NCI-H510A treated with DMSO at 0.1 percent for 48 hours (cell line): ENCODE data around the gene FCGR1A.
"Not testable (repeated sequence)": the region's sequence is repeated elsewhere in the genome, so short reads cannot be mapped to it uniquely, and the experiment has no call there.

ENCODE experiments used
- DNase-seq: peaks from one replicate; lab custom pipeline; 2025; lab: John Stamatoyannopoulos, UW

The FCGR1A gene

DNA sequence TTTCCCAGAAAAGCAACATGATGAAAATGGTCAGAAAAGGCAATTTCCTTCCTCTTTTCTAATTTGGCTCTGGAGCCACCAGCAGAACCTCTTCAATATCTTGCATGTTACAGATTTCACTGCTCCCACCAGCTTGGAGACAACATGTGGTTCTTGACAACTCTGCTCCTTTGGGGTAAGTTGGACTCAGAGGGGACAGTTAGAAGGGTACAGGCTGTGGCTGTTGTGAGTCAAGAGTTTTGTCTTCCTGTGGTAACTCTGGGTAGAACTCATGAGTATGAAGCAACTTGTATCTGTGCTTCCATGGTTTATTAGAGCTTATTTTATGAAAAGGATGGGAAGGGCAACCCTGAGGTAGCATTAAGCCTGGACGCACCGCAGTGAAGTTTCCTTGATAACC is at the start of gene FCGR1A:
Gene FCGR1A, plus strand, starts transcription at position 95 of the 400 bp plus-strand sequence. Its CDS starts 50 bp downstream, at position 145.
- DNase-seq = not testable (repeated sequence)

DNA sequence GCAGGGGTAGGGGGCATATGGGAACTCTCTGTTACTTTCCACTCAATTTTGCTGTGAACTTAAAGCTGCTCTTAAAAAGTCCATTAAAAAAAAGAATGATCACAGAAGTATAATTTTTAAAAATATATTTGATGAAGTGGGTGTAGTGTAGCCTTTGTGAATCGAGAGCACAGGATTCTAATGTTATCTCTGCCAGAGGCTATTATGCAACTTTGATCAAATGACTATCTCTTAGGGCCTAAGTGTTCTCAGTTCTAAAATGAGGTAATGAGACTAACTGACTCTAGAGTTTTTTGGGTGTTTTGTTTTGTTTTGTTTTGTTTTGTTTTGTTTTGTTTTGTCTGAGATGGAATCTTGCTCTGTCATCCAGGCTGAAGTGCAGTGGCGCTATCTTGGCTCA is 49.7 kb upstream of the FCGR1A start:
- DNase-seq = not testable (repeated sequence)

DNA sequence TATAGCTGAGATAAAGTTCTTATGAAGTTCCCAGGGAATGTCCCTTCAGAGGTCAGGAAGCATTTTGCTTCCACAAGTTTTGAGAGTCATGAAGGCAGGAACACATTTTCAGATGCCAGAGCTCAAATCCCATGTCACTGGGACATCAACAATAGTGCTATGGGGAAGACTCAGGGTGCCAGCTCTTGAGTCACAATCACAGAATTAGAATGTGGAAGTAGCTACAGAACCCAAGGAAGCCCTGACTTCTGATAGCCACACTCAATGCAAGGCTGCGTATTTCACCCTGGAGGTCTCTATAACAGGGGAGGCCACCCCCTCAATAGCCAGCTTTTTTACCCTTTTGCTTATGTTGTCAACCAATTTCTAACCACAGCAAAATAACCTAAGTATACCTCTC is 47.8 kb upstream of the FCGR1A start:
- not testable (repeated sequence) for DNase-seq

DNA sequence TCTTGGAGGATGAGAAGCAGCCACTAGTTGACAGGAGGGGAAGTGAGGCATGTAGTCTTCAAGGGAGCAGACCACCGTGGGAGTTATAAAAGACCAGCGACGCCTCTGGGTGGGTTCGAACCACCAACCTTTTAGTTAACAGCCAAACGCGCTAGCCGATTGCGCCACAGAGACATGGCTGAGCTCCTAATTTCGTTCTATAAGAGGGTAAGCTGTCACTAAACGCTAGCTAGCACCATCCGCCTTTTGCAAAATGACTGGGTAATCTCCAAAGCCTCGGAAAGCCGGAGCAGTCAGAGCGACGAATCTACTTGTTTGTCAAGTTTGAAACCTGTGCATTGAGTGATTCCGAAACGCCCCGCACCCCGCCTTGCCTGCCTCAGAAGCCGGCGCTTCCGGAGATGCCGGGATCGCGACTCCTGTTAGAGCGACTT is 42.3 kb upstream of the FCGR1A start:
- not testable (repeated sequence) for DNase-seq

DNA sequence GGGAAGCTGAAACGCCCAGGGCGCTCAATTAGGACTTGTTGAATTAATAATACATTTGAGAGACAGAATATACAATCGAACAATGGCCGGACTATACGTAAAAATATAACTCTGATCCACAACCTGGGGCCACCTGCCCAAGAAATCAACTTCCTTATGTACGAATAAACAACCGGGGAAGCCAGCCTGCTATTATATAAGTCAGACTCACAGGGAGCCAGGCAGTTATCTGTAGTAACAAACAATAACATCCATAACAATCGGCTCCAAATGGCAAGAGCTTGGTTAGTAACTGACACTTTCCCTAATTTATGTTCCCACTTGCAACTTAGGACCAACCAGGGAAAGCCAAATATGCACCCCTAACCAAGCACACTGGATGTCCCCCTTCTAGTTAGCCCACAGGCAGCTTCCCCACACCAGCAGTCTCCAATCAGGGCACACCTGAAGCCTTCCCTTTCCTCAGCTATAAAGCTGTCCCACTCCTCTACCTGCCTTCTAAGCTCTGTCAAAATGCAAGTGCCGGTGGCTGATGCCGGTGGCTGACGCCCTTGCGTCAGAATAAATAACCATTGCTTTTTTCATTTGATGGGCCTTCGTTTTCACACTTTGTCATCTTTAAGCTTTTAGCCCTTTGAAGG is 41.8 kb upstream of the FCGR1A start:
- DNase-seq = not testable (repeated sequence)

DNA sequence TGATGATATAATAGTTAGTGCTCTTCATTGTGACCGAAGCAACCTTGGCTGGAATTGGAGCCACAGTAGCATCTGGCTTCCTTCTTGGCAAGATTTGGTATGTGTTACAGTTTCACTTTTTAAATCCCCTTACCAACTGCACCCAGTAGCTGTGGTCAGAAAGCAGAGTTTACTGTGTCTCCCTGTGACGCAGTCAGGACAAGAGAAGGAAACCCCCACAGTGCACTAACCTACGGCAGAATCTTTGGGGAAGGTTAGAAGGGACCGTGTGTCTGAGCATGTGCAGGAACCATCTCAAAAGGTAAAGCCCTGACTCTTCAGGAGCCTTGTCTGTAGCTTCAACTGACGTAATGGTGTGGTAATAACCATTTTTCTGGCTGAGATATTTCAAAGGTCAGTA is 40.6 kb upstream of the FCGR1A start:
- not testable (repeated sequence) for DNase-seq

DNA sequence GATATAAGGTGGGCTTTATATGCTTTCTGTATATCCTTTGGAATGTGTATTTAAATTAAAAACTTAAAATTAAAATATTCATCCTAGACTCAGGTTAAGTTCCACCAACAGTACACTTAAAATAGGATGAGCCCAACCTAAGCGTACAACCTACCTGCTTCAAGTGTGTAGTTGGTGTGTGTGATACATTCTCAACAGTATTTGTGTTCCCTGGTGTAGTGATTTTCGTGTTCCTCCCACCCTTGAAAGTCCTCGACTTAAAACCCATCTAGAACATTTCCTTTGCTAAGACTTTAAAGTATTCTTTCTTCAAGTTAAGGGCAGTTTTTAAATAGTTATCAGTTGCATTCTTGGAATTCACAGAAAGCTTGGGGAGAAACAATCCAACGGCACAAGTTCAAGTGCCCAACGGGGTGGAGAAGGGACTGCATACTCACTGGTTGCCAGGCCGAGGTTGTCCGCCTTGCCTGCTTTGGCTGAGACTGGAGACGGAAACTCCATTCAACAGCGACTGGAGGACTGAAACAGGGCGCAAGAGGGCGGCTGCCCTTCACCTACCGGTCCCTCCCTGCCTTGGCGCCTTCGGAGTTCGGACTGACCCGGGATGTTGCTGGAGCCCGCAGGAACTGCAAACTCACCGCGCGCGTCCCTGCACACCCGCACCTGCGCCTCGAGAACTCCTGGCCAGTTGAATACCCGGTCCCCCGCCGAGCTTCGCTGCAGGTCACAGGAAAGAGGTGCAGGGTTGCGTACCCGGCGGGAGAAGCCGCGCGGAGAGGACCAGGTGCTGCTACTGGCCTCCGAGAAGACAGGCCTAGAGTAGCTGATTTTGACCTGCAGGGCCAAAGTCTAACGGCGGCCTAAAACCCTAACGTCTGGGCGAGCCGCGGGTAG is 35.8 kb upstream of the FCGR1A start:
- DNase-seq = not testable (repeated sequence)

DNA sequence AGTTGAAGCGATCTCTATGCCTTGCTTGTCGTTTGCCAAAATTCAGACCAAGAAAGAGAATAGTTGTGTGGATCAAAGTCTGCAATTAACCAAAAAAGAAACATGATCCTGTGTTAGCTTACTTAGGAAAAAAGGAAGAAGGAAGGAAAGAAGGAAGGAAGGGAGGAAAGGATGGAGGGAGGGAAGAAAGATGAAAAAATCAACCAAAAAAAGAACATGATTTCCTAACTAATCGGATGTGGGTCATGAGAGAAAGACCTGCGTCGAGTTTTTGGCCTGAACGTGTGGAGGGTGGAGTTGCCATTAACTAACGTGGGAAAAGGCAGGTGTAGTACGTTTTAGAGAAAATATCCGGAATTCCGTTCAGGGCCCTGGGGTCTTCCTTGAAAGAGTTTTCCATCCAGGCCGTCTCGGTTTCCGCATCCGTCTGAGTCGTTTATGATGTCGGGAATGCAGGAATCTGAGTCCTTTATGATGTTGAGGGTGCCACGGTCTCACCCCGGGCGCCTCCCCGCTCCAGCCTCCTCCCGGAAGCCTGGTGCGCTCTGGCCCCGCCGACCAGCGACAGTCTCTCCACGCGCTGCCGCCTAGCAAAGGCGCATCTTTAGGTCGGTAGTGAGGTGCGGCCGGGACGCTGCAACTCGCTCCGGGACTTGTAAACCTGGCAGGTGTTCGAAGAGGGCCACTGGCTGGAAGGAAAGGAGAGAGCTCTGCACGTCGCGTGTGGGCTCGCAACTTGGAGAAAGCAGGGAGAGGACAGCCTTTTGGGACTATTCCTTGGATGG is 34.9 kb upstream of the FCGR1A start:
- DNase-seq = not testable (repeated sequence)

DNA sequence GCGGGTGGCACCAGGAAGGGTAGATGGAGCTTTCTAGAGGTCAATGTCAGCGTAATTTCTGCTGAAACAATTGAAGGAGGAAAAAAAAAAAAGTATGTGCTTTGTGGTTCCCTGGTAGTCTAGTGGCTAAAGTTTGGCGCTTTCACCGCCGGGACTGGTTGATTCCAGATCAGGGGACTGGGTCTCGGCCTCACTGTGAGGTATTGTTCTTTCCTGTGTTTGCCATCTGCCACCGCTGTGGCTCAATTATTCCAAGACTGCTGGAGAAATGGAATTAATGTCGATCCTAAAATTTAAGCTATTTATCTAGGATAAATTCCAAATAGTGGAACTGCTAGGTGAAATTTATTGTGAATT is 34.4 kb upstream of the FCGR1A start:
- DNase-seq = not testable (repeated sequence)

DNA sequence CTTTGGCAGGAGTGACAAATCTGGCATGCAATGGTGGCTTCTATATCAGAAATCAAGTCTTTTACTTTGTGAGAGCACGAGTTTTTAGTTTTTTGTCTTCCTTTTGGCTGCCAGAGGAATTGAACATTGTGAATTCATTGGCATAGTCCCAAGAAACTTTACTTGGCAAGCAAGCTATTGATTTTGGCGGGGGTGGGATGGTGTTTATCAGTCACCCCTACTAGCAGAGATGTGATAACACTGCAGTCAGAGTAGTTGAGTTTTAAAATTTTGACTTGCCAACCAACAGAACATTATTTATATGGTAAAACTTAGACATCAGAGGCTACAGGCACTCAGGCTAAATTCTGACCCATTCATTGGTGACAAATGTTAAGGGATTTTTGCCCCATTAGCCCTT is 31.9 kb upstream of the FCGR1A start:
- DNase-seq = not testable (repeated sequence)

DNA sequence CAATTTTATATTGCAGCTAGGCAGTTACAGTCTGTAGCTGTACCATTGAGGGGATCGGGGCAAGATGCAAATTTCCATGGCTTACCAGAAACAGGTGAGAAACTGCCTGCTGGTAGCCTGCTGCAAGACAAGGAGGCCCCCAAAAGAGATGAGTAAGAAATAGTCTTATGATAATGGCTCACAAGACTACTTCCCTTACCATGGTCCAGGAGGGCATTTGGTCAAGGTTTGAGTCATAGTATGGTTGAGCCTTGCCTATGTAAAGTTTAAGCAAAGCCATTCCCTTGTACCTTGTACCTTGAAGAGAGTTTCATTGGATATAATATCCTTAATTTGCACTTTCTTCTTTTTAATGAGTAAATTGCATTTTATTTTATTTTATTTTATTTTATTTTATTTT is 30.3 kb upstream of the FCGR1A start:
- not testable (repeated sequence) for DNase-seq

DNA sequence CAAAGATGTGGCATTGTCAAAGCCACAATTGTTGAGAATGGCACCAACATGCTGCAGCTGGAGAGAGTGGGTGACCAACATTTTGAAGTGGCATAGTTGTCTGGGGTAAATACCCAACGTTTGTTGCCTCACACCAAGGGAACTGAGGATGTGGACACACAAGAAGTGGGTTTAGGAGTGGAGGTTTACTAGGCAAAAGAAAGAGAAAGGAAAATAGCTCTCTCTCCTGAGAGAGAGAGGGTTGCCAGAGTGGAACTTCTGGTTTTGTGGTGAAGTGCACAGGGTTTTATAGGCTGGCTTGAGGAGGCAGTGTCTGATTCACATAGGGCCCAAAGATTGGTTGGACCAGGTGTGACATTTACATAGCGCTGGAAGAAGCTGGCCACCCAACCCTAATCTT is 29.0 kb upstream of the FCGR1A start:
- not testable (repeated sequence) for DNase-seq

DNA sequence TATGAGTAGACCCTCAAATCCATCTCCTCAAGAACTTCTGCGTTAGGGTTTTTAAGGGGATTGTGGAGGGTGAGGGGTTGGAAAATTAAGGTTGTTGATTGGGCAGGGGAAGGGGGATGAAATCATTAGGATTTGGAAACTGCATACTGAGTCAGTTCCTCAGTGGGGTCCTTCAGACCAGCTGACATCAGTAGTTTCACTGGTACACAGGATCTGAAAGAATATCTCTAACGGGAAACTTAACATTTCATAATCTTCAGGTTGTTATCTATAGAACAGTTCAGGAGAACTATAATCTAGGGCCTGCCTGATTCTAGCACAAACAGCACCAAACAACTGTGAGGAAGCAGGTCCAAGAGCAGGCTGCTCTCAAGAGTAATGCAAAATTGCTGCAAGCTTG is 27.2 kb upstream of the FCGR1A start:
- not testable (repeated sequence) for DNase-seq

DNA sequence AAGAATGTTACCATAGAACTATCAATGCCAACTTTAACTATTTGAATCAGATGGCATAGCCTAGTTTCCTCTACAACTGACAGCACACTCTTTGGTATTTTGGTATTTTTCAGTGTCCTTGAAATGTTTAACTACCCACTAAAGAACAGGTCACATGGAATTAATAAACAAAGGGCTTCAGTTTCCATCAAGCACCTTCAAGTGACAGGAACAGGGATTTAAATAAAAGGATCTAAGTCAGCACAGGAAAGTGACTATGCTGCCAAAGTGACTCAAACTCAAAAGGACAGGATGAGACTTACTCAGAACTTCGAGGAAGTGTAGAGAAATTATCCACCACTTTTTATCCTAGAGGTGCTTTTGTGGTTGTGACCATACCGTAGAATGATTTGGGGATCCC is 20.2 kb upstream of the FCGR1A start:
- not testable (repeated sequence) for DNase-seq

DNA sequence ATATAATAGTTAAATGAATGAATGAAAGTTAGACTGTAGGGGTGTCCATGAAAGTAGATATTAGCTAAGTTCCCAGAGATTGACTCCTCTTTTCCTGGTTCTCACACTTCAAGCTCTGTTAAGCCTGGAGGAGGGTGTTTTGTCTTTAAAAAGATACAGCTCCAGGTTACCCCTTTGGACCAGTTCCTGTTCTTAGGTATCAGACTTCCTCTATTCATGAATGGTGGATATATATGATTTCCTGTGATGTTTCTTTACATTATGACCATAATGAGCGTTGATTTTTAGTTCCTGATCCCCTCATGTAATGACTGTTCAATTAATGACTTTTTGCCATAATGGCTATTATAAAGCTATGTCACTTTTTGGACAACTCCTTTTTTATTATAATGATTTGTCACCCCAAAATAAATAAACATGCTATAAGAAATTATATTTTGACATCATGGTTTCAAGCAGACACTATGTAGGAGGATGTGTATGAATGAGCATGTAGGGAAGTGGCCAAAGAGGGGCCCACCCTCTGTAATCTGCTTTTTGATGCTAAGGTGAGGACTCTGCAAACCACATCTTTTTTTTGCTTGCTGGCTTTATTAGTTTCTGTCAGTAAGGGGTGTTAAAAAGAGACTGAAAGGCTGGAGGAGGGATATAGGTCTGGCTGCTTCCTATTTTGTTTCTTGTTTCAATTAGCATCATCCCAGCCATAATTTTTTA is 18.2 kb upstream of the FCGR1A start:
- not testable (repeated sequence) for DNase-seq

DNA sequence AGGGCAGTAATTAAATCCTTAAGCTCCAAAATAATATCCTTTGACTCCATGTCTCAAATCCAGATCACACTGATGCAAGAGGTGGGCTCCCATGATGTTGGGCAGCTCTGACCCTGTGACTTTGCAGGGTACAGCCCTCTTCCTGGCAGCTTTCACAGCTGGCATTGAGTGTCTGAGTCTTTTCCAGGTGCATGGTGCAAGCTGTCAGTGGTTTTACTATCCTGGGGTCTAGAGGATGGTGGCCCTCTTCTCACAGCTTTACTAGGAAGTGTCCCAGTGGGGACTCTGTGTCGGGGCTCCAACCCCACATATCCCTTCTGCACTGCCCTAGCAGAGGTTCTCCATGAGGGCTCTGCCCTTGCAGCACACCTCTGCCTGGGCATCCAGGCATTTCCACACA is 16.3 kb upstream of the FCGR1A start:
- not testable (repeated sequence) for DNase-seq

DNA sequence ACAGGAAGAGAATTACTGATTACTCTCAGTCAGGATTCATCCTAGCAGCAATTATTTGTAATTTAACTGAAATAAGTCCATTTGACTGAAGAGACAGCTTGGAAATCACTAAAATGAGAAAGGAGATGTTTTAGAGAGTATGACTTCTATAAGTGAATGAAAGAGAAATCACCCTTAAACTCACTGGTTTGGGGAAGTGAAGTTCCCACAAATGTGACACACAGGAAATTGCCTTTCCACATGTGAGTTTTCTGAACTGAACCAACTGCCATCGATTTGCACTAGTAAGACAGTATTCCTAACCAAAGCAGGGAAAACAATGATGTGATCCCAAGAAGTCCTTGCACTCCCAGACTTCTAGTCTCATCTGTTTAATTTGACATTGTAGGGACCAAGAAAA is 13.3 kb upstream of the FCGR1A start:
- DNase-seq = not testable (repeated sequence)

DNA sequence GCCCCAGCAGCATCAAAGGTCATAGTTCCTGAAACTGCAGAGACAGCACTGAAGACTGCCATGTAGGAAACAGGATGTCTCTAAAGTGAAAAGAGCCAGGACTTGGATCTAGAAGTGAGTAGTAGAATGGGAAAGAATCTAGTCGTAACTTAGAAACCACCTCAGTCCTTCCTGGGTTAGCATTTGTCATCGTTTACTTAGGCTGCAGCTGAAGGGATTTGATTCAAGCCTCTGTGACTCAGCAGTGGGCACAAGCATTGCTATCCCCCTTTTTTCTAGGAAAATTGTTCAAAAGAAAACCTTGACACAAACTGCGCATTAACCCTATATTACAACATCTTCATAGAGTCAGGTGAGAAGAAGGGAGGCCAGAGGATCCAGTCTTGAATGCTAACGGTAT is 11.8 kb upstream of the FCGR1A start:
- DNase-seq = not testable (repeated sequence)

DNA sequence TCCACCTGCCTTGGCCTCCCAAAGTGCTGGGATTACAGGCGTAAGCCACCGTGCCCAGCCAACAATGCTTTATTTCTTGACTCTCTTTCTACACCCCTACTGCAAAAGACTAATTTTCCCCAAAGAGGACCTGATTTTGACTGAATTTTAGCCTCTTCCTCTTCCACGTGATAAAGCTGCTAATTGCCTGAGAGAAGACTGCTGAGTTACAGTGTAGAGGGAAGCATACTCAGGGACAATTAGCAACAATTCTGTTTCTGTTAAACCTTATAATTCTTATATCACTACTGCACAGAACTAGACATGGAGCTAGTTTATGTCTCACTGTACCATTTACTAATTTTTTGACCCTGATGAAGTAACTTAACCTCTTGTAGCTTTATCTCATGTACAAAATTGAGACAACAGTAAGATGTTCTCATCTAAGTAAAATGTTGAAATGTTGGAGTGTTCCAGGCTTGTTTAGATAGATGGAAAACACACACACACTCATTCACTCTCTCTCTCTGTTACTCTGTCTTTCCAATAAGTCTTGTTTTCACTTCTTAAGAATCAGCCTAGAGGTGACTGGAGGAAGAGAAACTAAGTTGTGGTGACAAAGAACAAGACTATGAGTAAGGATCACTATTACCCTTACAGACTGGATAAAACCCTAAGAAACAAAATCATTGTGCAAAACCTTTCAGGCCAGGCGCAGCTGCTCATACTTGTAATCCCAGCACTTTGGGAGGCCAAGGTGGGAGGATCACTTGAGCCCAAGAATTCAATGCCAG is 10.7 kb upstream of the FCGR1A start:
- not testable (repeated sequence) for DNase-seq

DNA sequence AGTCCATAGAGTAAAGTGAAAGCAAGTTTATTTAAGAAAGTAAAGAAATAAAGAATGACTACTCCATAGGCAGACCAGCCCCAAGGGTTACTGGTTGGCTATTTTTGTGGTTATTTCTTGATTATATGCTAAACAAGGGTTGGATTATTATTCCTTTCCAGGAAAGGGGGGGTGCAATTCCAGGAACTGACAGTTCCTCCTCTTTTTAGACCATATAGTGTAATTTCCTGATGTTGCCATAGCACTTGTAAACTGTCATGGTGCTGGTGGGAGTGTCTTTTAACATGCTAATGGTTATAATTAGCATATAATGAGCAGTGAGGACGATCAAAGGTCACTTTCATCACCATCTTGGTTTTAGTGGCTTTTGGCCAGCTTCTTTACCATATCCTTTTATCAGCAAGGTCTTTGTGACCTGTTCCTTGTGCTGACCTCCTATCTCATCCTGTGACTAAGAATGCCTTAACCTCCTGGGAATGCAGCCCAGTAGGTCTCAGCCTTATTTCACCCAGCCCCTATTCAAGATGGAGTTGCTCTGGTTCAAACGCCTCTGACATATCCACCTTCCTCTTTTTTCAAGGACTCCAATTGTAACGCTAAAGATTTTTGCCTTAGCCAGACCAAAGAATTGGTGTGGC is 6.9 kb upstream of the FCGR1A start:
- not testable (repeated sequence) for DNase-seq
